IMR-90 (cell line): ENCODE measurements around the gene GPAT3. TPM values are rescaled to one million over a fixed set of nuclear protein-coding genes. Genes with fewer than 3 reads are reported as not detected.

Experiments used
- ATAC-seq: fragments of 200-7000 bp; cut with Tn5 transposase; 2 replicates; pipeline ENCODE4 v1.9.1; 2020; ENCODE audit warnings: low read depth, mild to moderate bottlenecking, moderate library complexity
- BruUV-seq: library from RNA; stranded (reverse); fragments of 400-500 nt; replicated peaks from 2 replicates; lab custom pipeline; 2021; lab: Mats Ljungman, UMichigan
- CTCF ChIA-PET: fragments of 300-600 bp; formaldehyde crosslinking; extraction: SDS; loops from one replicate; lab custom pipeline; 2021; ENCODE audit warnings: antibody characterized with exemption; lab: Yijun Ruan, JAX
- POLR2A ChIA-PET: fragments of 300-600 bp; sonication (Branson Sonifier 250); formaldehyde crosslinking; loops from one replicate; lab custom pipeline; 2022; ENCODE audit warnings: antibody characterized with exemption; ENCODE audit not compliant: unreplicated experiment; lab: Charles Lee
- DNase-seq: peaks from one replicate; pipeline ENCODE4 v3.0.0; 2013
- H2AFZ ChIP-seq: replicated peaks from 2 replicates; pipeline ENCODE3; 2013; ENCODE audit warnings: low read length, mild to moderate bottlenecking; ENCODE audit not compliant: poor library complexity
- H2AK5ac ChIP-seq: 2 replicates; pipeline ENCODE4 v1.6.1; 2013; ENCODE audit warnings: low read depth, low read length, inconsistent platforms
- H2AK9ac ChIP-seq: replicated peaks from 2 replicates; pipeline ENCODE3; 2013; ENCODE audit warnings: mild to moderate bottlenecking, low read depth, low read length, moderate library complexity; ENCODE audit not compliant: poor library complexity
- H2BK120ac ChIP-seq: 2 replicates; pipeline ENCODE4 v1.6.1; 2013; ENCODE audit warnings: low read depth, low read length, inconsistent platforms
- H2BK15ac ChIP-seq: 3 replicates; pipeline ENCODE4 v1.6.1; 2013; ENCODE audit warnings: low read depth, low read length, inconsistent platforms
- H2BK20ac ChIP-seq: 2 replicates; pipeline ENCODE4 v1.6.1; 2013; ENCODE audit warnings: low read depth, mild to moderate bottlenecking, inconsistent platforms, low read length, moderate library complexity
- H2BK5ac ChIP-seq: 2 replicates; pipeline ENCODE4 v1.6.1; 2013; ENCODE audit warnings: mild to moderate bottlenecking, low read depth, low read length, inconsistent platforms; ENCODE audit not compliant: poor library complexity, severe bottlenecking
- H3K14ac ChIP-seq: replicated peaks from 2 replicates; pipeline ENCODE4 v1.6.1; 2013; ENCODE audit warnings: low read depth, low read length, inconsistent platforms
- H3K18ac ChIP-seq: 2 replicates; pipeline ENCODE4 v1.6.1; 2013; ENCODE audit warnings: low read depth, low read length, control low read depth
- H3K23ac ChIP-seq: 2 replicates; pipeline ENCODE4 v1.6.1; 2013; ENCODE audit warnings: low read depth, low read length, inconsistent platforms
- H3K27ac ChIP-seq: 2 replicates; pipeline ENCODE4 v1.5.1; 2013; ENCODE audit warnings: mild to moderate bottlenecking, control low read depth, low read length; ENCODE audit not compliant: insufficient read depth
- H3K27me3 ChIP-seq: 2 replicates; pipeline ENCODE4 v1.6.1; 2013; ENCODE audit warnings: low read length; ENCODE audit not compliant: control insufficient read depth, insufficient read depth
- H3K36me3 ChIP-seq: 2 replicates; pipeline ENCODE4 v1.6.1; 2013; ENCODE audit warnings: low read length, mixed read lengths; ENCODE audit not compliant: control insufficient read depth, insufficient read depth
- H3K4ac ChIP-seq: 2 replicates; pipeline ENCODE4 v1.6.1; 2013; ENCODE audit warnings: low read depth, low read length, inconsistent platforms
- H3K4me1 ChIP-seq: 2 replicates; pipeline ENCODE4 v1.6.1; 2013; ENCODE audit warnings: low read length, mixed read lengths; ENCODE audit not compliant: control insufficient read depth, insufficient read depth
- H3K4me2 ChIP-seq: 2 replicates; pipeline ENCODE4 v1.6.1; 2013; ENCODE audit warnings: low read depth, mild to moderate bottlenecking, control low read depth, low read length, moderate library complexity
- H3K4me3 ChIP-seq: 2 replicates; pipeline ENCODE4 v1.5.1; 2013; ENCODE audit warnings: low read depth, mild to moderate bottlenecking, control low read depth, low read length, moderate library complexity; ENCODE audit not compliant: insufficient read depth
- H3K56ac ChIP-seq: 2 replicates; pipeline ENCODE4 v1.6.1; 2013; ENCODE audit warnings: low read length, inconsistent platforms; ENCODE audit not compliant: insufficient read depth; ENCODE audit errors: extremely low read depth
- H3K79me1 ChIP-seq, 2 experiments: 2 replicates each; pipeline ENCODE4 v1.6.1; 2013; ENCODE audit warnings: low read length in 2 of 2, inconsistent platforms in 1 of 2, low read depth in 1 of 2
- H3K9ac ChIP-seq: 2 replicates; pipeline ENCODE4 v1.6.1; 2013; ENCODE audit warnings: low read depth, low read length, control low read depth
- H3K9me1 ChIP-seq: 2 replicates; pipeline ENCODE4 v1.6.1; 2013; ENCODE audit warnings: low read length, inconsistent platforms; ENCODE audit not compliant: insufficient read depth
- H3K9me3 ChIP-seq: 2 replicates; pipeline ENCODE4 v1.6.1; 2013; ENCODE audit warnings: low read length; ENCODE audit not compliant: control insufficient read depth, insufficient read depth
- H4K20me1 ChIP-seq: 2 replicates; pipeline ENCODE4 v1.6.1; 2013; ENCODE audit warnings: low read length, inconsistent platforms; ENCODE audit not compliant: insufficient read depth
- H4K5ac ChIP-seq: 2 replicates; pipeline ENCODE4 v1.6.1; 2013; ENCODE audit warnings: mild to moderate bottlenecking, low read depth, low read length, control low read depth
- H4K8ac ChIP-seq, 2 experiments: 2 replicates each; pipeline ENCODE4 v1.6.1; 2013; ENCODE audit warnings: low read depth in 2 of 2, low read length in 2 of 2, control low read depth in 1 of 2, inconsistent platforms in 1 of 2
- H4K91ac ChIP-seq: 2 replicates; pipeline ENCODE4 v1.6.1; 2013; ENCODE audit warnings: low read depth, low read length, inconsistent platforms; ENCODE audit not compliant: insufficient read depth
- BHLHE40 ChIP-seq: fragments of 150-350 bp; IDR thresholded peaks from 2 replicates; pipeline ENCODE4 v1.6.1; 2016; ENCODE audit warnings: mild to moderate bottlenecking, low read depth, low read length
- CEBPB ChIP-seq: IDR thresholded peaks from 2 replicates; pipeline ENCODE4 v1.6.1; 2012; ENCODE audit warnings: low read depth, low read length, improper control_type of control experiment
- CHD1 ChIP-seq: IDR thresholded peaks from 2 replicates; pipeline ENCODE4 v1.6.1; 2012; ENCODE audit warnings: low read depth, low read length, improper control_type of control experiment
- ELK1 ChIP-seq: fragments of 150-350 bp; IDR thresholded peaks from 2 replicates; pipeline ENCODE4 v1.6.1; 2016; ENCODE audit warnings: low read depth, mild to moderate bottlenecking, low read length, moderate library complexity, borderline replicate concordance
- FOS ChIP-seq: fragments of 150-350 bp; IDR thresholded peaks from 2 replicates; pipeline ENCODE4 v1.6.1; 2016; ENCODE audit warnings: low read depth, low read length
- MAFK ChIP-seq: IDR thresholded peaks from 2 replicates; pipeline ENCODE4 v1.6.1; 2012; ENCODE audit warnings: low read depth, low read length, improper control_type of control experiment
- MAZ ChIP-seq: IDR thresholded peaks from 2 replicates; pipeline ENCODE4 v1.6.1; 2012; ENCODE audit warnings: low read depth, mild to moderate bottlenecking, low read length, improper control_type of control experiment, moderate library complexity, borderline replicate concordance
- NFE2L2 ChIP-seq: fragments of 150-350 bp; IDR thresholded peaks from 2 replicates; pipeline ENCODE4 v1.6.1; 2016; ENCODE audit warnings: low read depth, mild to moderate bottlenecking, low read length
- POLR2A ChIP-seq: IDR thresholded peaks from 2 replicates; pipeline ENCODE4 v1.6.1; 2012; ENCODE audit warnings: mild to moderate bottlenecking, low read depth, low read length
- RAD21 ChIP-seq: IDR thresholded peaks from 2 replicates; pipeline ENCODE4 v1.6.1; 2012; ENCODE audit warnings: low read length, improper control_type of control experiment
- RCOR1 ChIP-seq: IDR thresholded peaks from 2 replicates; pipeline ENCODE4 v1.6.1; 2012; ENCODE audit warnings: mild to moderate bottlenecking, low read length, improper control_type of control experiment; ENCODE audit not compliant: insufficient replicate concordance
- RFX5 ChIP-seq: IDR thresholded peaks from 2 replicates; pipeline ENCODE4 v1.8.0; 2012; ENCODE audit warnings: low read depth, mild to moderate bottlenecking, low read length, moderate library complexity
- SMC3 ChIP-seq: fragments of 150-350 bp; IDR thresholded peaks from 2 replicates; pipeline ENCODE4 v1.6.1; 2016; ENCODE audit warnings: low read depth, mild to moderate bottlenecking, antibody characterized with exemption, low read length, moderate library complexity
- WGBS, 2 experiments: methylation state at CpG; one replicate each; pipeline versions ENCODE4 v1.1.5 to v1.1.7; 2013; ENCODE audit warnings: missing lambda C conversion rate in 2 of 2; ENCODE audit not compliant: insufficient read length in 1 of 2; ENCODE audit errors: extremely low coverage in 2 of 2; 5-methylcytosine and 5-hydroxymethylcytosine counted together
- dilution Hi-C: fragments of 300-500 bp; cut with HindIII; formaldehyde crosslinking; loops from one replicate; pipeline ENCODE4 v1.14.3; 2018; ENCODE audit warnings: low sequenced_read_pairs; ENCODE audit not compliant: unreplicated experiment
- in situ Hi-C: fragments of 300-500 bp; cut with MboI; formaldehyde crosslinking; loops from 3 replicates; pipeline ENCODE4 v1.14.3; 2019; ENCODE audit warnings: low sequenced_read_pairs, inconsistent platforms, mixed read lengths
- intact Hi-C: fragments of 100-400 bp; cut with micrococcal nuclease; formaldehyde crosslinking; loops from 2 replicates; pipeline ENCODE4 v1.10.0; 2022
- polyA plus RNA-seq, 3 experiments: library from polyadenylated mRNA; depleted of rRNA; stranded (reverse); fragments of >200 nt; gene quantifications; 2 replicates each; pipeline ENCODE4 v1.2.3, GENCODE V29; 2012; ENCODE audit warnings: low replicate concordance in 1 of 3
- total RNA-seq: library from RNA; depleted of rRNA; stranded (reverse); fragments of >200 nt; gene quantifications from 2 replicates; pipeline ENCODE4 v1.2.3, GENCODE V29; 2012
- TF ChIP-seq, protein P1 (sequence below): fragments of 150-350 bp; IDR thresholded peaks from 2 replicates; pipeline ENCODE4 v1.6.1; 2017; ENCODE audit warnings: mild to moderate bottlenecking, antibody characterized with exemption, low read length, low read depth

GPAT3 gene
- total and polyA plus RNA-seq, 2 of the 4 experiments (the other 2 are of a cell fraction), result 1.3 to 2.9 TPM

DNA sequence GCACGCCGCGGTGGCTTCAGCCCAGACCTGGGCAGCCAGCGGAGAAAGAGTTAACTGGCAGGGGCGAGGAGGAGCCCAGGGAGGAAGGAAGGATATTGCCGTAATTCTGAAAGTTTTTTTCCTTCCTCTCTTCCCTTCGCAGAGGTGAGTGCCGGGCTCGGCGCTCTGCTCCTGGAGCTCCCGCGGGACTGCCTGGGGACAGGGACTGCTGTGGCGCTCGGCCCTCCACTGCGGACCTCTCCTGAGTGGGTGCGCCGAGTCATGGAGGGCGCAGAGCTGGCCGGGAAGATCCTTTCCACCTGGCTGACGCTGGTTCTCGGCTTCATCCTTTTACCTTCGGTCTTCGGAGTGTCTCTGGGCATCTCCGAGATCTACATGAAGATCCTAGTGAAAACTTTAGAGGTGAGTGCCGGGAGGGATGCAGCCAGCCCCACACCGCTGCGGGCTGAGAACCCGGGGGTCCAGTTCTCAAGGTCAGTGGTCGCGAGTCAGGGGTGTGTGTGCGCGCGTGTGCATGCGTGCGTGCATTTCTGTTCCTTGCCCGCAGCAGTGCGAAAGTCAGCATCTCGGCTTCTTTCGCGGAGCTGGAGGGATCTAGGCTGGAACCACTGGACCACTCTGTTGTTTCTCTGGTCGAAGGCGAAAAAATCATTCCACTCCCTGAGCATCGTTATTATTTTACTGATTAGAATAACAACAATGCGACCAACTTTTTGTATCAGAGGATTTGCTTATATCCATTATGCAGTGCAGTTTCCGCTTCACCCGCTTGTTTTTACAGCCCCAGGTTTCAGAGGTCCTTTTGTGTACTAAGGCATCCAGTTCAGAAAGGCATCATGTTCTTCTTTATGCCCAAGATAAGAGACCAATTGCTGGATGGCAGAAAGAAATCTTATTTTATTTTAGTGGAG, 709 bp downstream of the GPAT3 start (continued):
- no peak for TF ChIP-seq NFE2L2
- TF ChIP-seq FOS, result no peak
- no peak for TF ChIP-seq BHLHE40
- no peak for TF ChIP-seq POLR2A

- H3K18ac ChIP-seq, result no peak overlapping the region
- dilution Hi-C loops (no loop called here), in situ Hi-C loops (no loop called here), intact Hi-C loops (no loop called here)
- H4K20me1 ChIP-seq, result no peaks in the 10 kb centered on the region
- no peak overlapping the region for H3K4ac ChIP-seq
- H2BK15ac ChIP-seq, result no peak overlapping the region
- no peak overlapping the region for H2BK5ac ChIP-seq
- H2BK120ac ChIP-seq, result no peak overlapping the region
- no peak overlapping the region for H2AK9ac ChIP-seq
- DNase-seq, result no peak
- no peak for ATAC-seq
- BruUV-seq, result no TSS peak
- no peak overlapping the region for H3K9ac ChIP-seq
- no peak overlapping the region for H4K91ac ChIP-seq
- no peaks in the 10 kb centered on the region for H3K27me3 ChIP-seq
- no peak overlapping the region for H2AK5ac ChIP-seq
- no peak overlapping the region for H3K56ac ChIP-seq
- H3K27ac ChIP-seq, result no peak overlapping the region
- no peaks in the 10 kb centered on the region for H3K4me1 ChIP-seq
- no peak overlapping the region for H3K4me2 ChIP-seq
- H3K4me3 ChIP-seq, result no peak overlapping the region
- H2BK20ac ChIP-seq, result no peak overlapping the region
- H2AFZ ChIP-seq, result no peak overlapping the region
- H4K8ac ChIP-seq, result no peak overlapping the region
- no peak overlapping the region for H3K14ac ChIP-seq
- H3K36me3 ChIP-seq, result no peaks in the 10 kb centered on the region
- TF ChIP-seq RFX5 (no peak), RCOR1 (no peak), BHLHE40 (no peak), FOS (no peak), MAFK (no peak), RAD21 (no peak), CHD1 (no peak), NFE2L2 (no peak), POLR2A (no peak), ELK1 (no peak), MAZ (no peak), SMC3 (no peak), CEBPB (no peak)
- TF ChIP-seq, protein P1, sequence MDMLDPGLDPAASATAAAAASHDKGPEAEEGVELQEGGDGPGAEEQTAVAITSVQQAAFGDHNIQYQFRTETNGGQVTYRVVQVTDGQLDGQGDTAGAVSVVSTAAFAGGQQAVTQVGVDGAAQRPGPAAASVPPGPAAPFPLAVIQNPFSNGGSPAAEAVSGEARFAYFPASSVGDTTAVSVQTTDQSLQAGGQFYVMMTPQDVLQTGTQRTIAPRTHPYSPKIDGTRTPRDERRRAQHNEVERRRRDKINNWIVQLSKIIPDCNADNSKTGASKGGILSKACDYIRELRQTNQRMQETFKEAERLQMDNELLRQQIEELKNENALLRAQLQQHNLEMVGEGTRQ, result no peak
- no peak overlapping the region for H4K5ac ChIP-seq
- POLR2A ChIA-PET, result no interaction called here
- CTCF ChIA-PET, result no interaction called here
- no CpG with 5 or more reads among the region's 5 CpGs for WGBS, 2 experiments
- H3K9me3 ChIP-seq, result no peaks in the 10 kb centered on the region
- no peak overlapping the region for H3K23ac ChIP-seq
- H3K79me1 ChIP-seq, result peaks cover 1 to 2% of the 10 kb centered on the region in 2 experiments; a peak in 2 of 4 replicates
- H3K9me1 ChIP-seq, result 0 out of 2 replicates have a peak, but pooled peaks cover 4% of the 10 kb centered on the region
Observed at GRCh38 chr4:83542225-83542624, 6.3 kb downstream of the GPAT3 start.
